IMR-90 (cell line): ENCODE measurements around the gene ARHGAP36. TPM values are rescaled to one million over a fixed set of nuclear protein-coding genes. Genes with fewer than 3 reads are reported as not detected.

ENCODE experiments used
- ATAC-seq: fragments of 200-7000 bp; cut with Tn5 transposase; 2 replicates; pipeline ENCODE4 v1.9.1; 2020; ENCODE audit warnings: low read depth, mild to moderate bottlenecking, moderate library complexity
- BruUV-seq: library from RNA; stranded (reverse); fragments of 400-500 nt; replicated peaks from 2 replicates; lab custom pipeline; 2021; lab: Mats Ljungman, UMichigan
- CTCF ChIA-PET: fragments of 300-600 bp; formaldehyde crosslinking; extraction: SDS; loops from one replicate; lab custom pipeline; 2021; ENCODE audit warnings: antibody characterized with exemption; lab: Yijun Ruan, JAX
- POLR2A ChIA-PET: fragments of 300-600 bp; sonication (Branson Sonifier 250); formaldehyde crosslinking; loops from one replicate; lab custom pipeline; 2022; ENCODE audit warnings: antibody characterized with exemption; ENCODE audit not compliant: unreplicated experiment; lab: Charles Lee
- DNase-seq: peaks from one replicate; pipeline ENCODE4 v3.0.0; 2013
- H2AFZ ChIP-seq: replicated peaks from 2 replicates; pipeline ENCODE3; 2013; ENCODE audit warnings: low read length, mild to moderate bottlenecking; ENCODE audit not compliant: poor library complexity
- H2AK5ac ChIP-seq: 2 replicates; pipeline ENCODE4 v1.6.1; 2013; ENCODE audit warnings: low read depth, low read length, inconsistent platforms
- H2AK9ac ChIP-seq: replicated peaks from 2 replicates; pipeline ENCODE3; 2013; ENCODE audit warnings: mild to moderate bottlenecking, low read depth, low read length, moderate library complexity; ENCODE audit not compliant: poor library complexity
- H2BK120ac ChIP-seq: 2 replicates; pipeline ENCODE4 v1.6.1; 2013; ENCODE audit warnings: low read depth, low read length, inconsistent platforms
- H2BK15ac ChIP-seq: 3 replicates; pipeline ENCODE4 v1.6.1; 2013; ENCODE audit warnings: low read depth, low read length, inconsistent platforms
- H2BK20ac ChIP-seq: 2 replicates; pipeline ENCODE4 v1.6.1; 2013; ENCODE audit warnings: low read depth, mild to moderate bottlenecking, inconsistent platforms, low read length, moderate library complexity
- H2BK5ac ChIP-seq: 2 replicates; pipeline ENCODE4 v1.6.1; 2013; ENCODE audit warnings: mild to moderate bottlenecking, low read depth, low read length, inconsistent platforms; ENCODE audit not compliant: poor library complexity, severe bottlenecking
- H3K14ac ChIP-seq: replicated peaks from 2 replicates; pipeline ENCODE4 v1.6.1; 2013; ENCODE audit warnings: low read depth, low read length, inconsistent platforms
- H3K18ac ChIP-seq: 2 replicates; pipeline ENCODE4 v1.6.1; 2013; ENCODE audit warnings: low read depth, low read length, control low read depth
- H3K23ac ChIP-seq: 2 replicates; pipeline ENCODE4 v1.6.1; 2013; ENCODE audit warnings: low read depth, low read length, inconsistent platforms
- H3K27ac ChIP-seq: 2 replicates; pipeline ENCODE4 v1.5.1; 2013; ENCODE audit warnings: mild to moderate bottlenecking, control low read depth, low read length; ENCODE audit not compliant: insufficient read depth
- H3K27me3 ChIP-seq: 2 replicates; pipeline ENCODE4 v1.6.1; 2013; ENCODE audit warnings: low read length; ENCODE audit not compliant: control insufficient read depth, insufficient read depth
- H3K36me3 ChIP-seq: 2 replicates; pipeline ENCODE4 v1.6.1; 2013; ENCODE audit warnings: low read length, mixed read lengths; ENCODE audit not compliant: control insufficient read depth, insufficient read depth
- H3K4ac ChIP-seq: 2 replicates; pipeline ENCODE4 v1.6.1; 2013; ENCODE audit warnings: low read depth, low read length, inconsistent platforms
- H3K4me1 ChIP-seq: 2 replicates; pipeline ENCODE4 v1.6.1; 2013; ENCODE audit warnings: low read length, mixed read lengths; ENCODE audit not compliant: control insufficient read depth, insufficient read depth
- H3K4me2 ChIP-seq: 2 replicates; pipeline ENCODE4 v1.6.1; 2013; ENCODE audit warnings: low read depth, mild to moderate bottlenecking, control low read depth, low read length, moderate library complexity
- H3K4me3 ChIP-seq: 2 replicates; pipeline ENCODE4 v1.5.1; 2013; ENCODE audit warnings: low read depth, mild to moderate bottlenecking, control low read depth, low read length, moderate library complexity; ENCODE audit not compliant: insufficient read depth
- H3K56ac ChIP-seq: 2 replicates; pipeline ENCODE4 v1.6.1; 2013; ENCODE audit warnings: low read length, inconsistent platforms; ENCODE audit not compliant: insufficient read depth; ENCODE audit errors: extremely low read depth
- H3K79me1 ChIP-seq, 2 experiments: 2 replicates each; pipeline ENCODE4 v1.6.1; 2013; ENCODE audit warnings: low read length in 2 of 2, inconsistent platforms in 1 of 2, low read depth in 1 of 2
- H3K9ac ChIP-seq: 2 replicates; pipeline ENCODE4 v1.6.1; 2013; ENCODE audit warnings: low read depth, low read length, control low read depth
- H3K9me1 ChIP-seq: 2 replicates; pipeline ENCODE4 v1.6.1; 2013; ENCODE audit warnings: low read length, inconsistent platforms; ENCODE audit not compliant: insufficient read depth
- H3K9me3 ChIP-seq: 2 replicates; pipeline ENCODE4 v1.6.1; 2013; ENCODE audit warnings: low read length; ENCODE audit not compliant: control insufficient read depth, insufficient read depth
- H4K20me1 ChIP-seq: 2 replicates; pipeline ENCODE4 v1.6.1; 2013; ENCODE audit warnings: low read length, inconsistent platforms; ENCODE audit not compliant: insufficient read depth
- H4K5ac ChIP-seq: 2 replicates; pipeline ENCODE4 v1.6.1; 2013; ENCODE audit warnings: mild to moderate bottlenecking, low read depth, low read length, control low read depth
- H4K8ac ChIP-seq, 2 experiments: 2 replicates each; pipeline ENCODE4 v1.6.1; 2013; ENCODE audit warnings: low read depth in 2 of 2, low read length in 2 of 2, control low read depth in 1 of 2, inconsistent platforms in 1 of 2
- H4K91ac ChIP-seq: 2 replicates; pipeline ENCODE4 v1.6.1; 2013; ENCODE audit warnings: low read depth, low read length, inconsistent platforms; ENCODE audit not compliant: insufficient read depth
- CEBPB ChIP-seq: IDR thresholded peaks from 2 replicates; pipeline ENCODE4 v1.6.1; 2012; ENCODE audit warnings: low read depth, low read length, improper control_type of control experiment
- RFX5 ChIP-seq: IDR thresholded peaks from 2 replicates; pipeline ENCODE4 v1.8.0; 2012; ENCODE audit warnings: low read depth, mild to moderate bottlenecking, low read length, moderate library complexity
- SMC3 ChIP-seq: fragments of 150-350 bp; IDR thresholded peaks from 2 replicates; pipeline ENCODE4 v1.6.1; 2016; ENCODE audit warnings: low read depth, mild to moderate bottlenecking, antibody characterized with exemption, low read length, moderate library complexity
- WGBS, 2 experiments: methylation state at CpG; one replicate each; pipeline versions ENCODE4 v1.1.5 to v1.1.7; 2013; ENCODE audit warnings: missing lambda C conversion rate in 2 of 2; ENCODE audit not compliant: insufficient read length in 1 of 2; ENCODE audit errors: extremely low coverage in 2 of 2; 5-methylcytosine and 5-hydroxymethylcytosine counted together
- dilution Hi-C: fragments of 300-500 bp; cut with HindIII; formaldehyde crosslinking; loops from one replicate; pipeline ENCODE4 v1.14.3; 2018; ENCODE audit warnings: low sequenced_read_pairs; ENCODE audit not compliant: unreplicated experiment
- in situ Hi-C: fragments of 300-500 bp; cut with MboI; formaldehyde crosslinking; loops from 3 replicates; pipeline ENCODE4 v1.14.3; 2019; ENCODE audit warnings: low sequenced_read_pairs, inconsistent platforms, mixed read lengths
- intact Hi-C: fragments of 100-400 bp; cut with micrococcal nuclease; formaldehyde crosslinking; loops from 2 replicates; pipeline ENCODE4 v1.10.0; 2022
- polyA plus RNA-seq, 3 experiments: library from polyadenylated mRNA; depleted of rRNA; stranded (reverse); fragments of >200 nt; gene quantifications; 2 replicates each; pipeline ENCODE4 v1.2.3, GENCODE V29; 2012; ENCODE audit warnings: low replicate concordance in 1 of 3
- total RNA-seq: library from RNA; depleted of rRNA; stranded (reverse); fragments of >200 nt; gene quantifications from 2 replicates; pipeline ENCODE4 v1.2.3, GENCODE V29; 2012; rRNA removed

Gene ARHGAP36
- total and polyA plus RNA-seq, 2 of the 4 experiments (the other 2 are of a cell fraction) = not detected

DNA sequence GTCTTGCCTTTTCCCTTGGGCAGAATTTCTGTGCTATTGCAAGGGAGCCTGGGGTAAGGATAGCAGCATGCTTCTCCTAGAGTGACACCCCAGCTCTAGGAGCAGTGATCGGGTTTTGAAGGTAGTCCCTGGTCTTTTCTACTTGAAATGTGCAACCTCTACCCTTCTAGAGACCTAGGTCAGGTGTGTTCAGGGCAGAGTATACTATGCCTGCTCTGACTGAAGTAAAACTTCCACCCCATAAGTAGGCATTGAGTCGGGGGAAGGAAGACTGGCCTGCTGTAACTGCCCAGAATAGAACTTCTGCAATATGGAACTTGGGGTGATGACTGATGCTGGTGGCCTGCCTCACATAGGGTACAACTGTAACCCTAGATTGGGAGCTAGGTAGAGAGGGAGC, 80.9 kb downstream of the ARHGAP36 start:
- Histone ChIP-seq H3K79me1 (no peaks in the 10 kb centered on the region), H3K4me2 (no peak overlapping the region), H3K9ac (no peak overlapping the region), H3K27ac (no peak overlapping the region), H2BK20ac (no peak overlapping the region), H2AK9ac (no peak overlapping the region), H3K27me3 (no peaks in the 10 kb centered on the region), H3K18ac (no peak overlapping the region), H3K9me1 (no peaks in the 10 kb centered on the region), H3K4me1 (no peaks in the 10 kb centered on the region), H4K20me1 (no peaks in the 10 kb centered on the region), H2BK15ac (no peak overlapping the region), H2AFZ (no peak overlapping the region), H3K4ac (no peak overlapping the region), H2BK5ac (no peak overlapping the region), H4K91ac (no peak overlapping the region), H2BK120ac (no peak overlapping the region), H4K8ac (no peak overlapping the region), H3K36me3 (no peaks in the 10 kb centered on the region), H3K23ac (no peak overlapping the region), H3K9me3 (peaks cover 4% of the 10 kb centered on the region; the same call in 1 of the 2 replicates), H4K5ac (no peak overlapping the region), H2AK5ac (no peak overlapping the region), H3K4me3 (no peak overlapping the region), H3K14ac (no peak overlapping the region), H3K56ac (no peak overlapping the region)
- no TSS peak for BruUV-seq
- ChIA-PET CTCF (no interaction called here), POLR2A (no interaction called here)
- dilution Hi-C loops (no loop called here), in situ Hi-C loops (no loop called here), intact Hi-C loops (no loop called here)
- no peak for ATAC-seq
- no peak for DNase-seq
- no peak for TF ChIP-seq CEBPB
- no peak for TF ChIP-seq RFX5
- no peak for TF ChIP-seq SMC3
- WGBS, 2 experiments = no CpG with 5 or more reads among the region's 2 CpGs

Other genes starting within 250 kb of the ARHGAP36 start
- gene ENOX2, start 155.1 kb upstream of the ARHGAP36 start, total RNA-seq = 11.1 and 11.8 TPM in 2 replicates
- 5.9 and 6.3 TPM in 2 replicates for gene ENOX2, start 155.1 kb upstream of the ARHGAP36 start, polyA plus RNA-seq (2012; rRNA removed)
- gene IGSF1, start 231.0 kb downstream of the ARHGAP36 start, total RNA-seq = not detected in 2 replicates
- not detected in 2 replicates for gene IGSF1, start 231.0 kb downstream of the ARHGAP36 start, polyA plus RNA-seq (2012; rRNA removed)